Measurements from ENCODE around the gene COG1.
A peak's percentile ranks its signal among the peaks of the same experiment; 100 is the strongest.

COG1 gene

GRCh38 chr17:73151916-73152632 is 40.8 kb upstream of the COG1 start:
- Histone ChIP-seq H3K27ac (no peak overlapping the region), H2AFZ (no peak overlapping the region), H3K36me3 (ENCODE audit: control insufficient read depth, insufficient read depth, low read length) (no peaks in the 10 kb centered on the region), H3K4me3 (ENCODE audit: low read depth, low read length) (no peak overlapping the region), H3K9ac (no peak overlapping the region), H3K79me2 (no peaks in the 10 kb centered on the region), H3K9me3 (ENCODE audit: control insufficient read depth, low read length) (no peaks in the 10 kb centered on the region), H3K27me3 (ENCODE audit: control insufficient read depth, insufficient read depth, low read length) (no peaks in the 10 kb centered on the region), H3K4me2 (ENCODE audit: low read length) (no peak overlapping the region), H3K4me1 (no peaks in the 10 kb centered on the region)
- no peak for TF ChIP-seq CTCF (IDR thresholded peaks at IDR 0.05)

DNA sequence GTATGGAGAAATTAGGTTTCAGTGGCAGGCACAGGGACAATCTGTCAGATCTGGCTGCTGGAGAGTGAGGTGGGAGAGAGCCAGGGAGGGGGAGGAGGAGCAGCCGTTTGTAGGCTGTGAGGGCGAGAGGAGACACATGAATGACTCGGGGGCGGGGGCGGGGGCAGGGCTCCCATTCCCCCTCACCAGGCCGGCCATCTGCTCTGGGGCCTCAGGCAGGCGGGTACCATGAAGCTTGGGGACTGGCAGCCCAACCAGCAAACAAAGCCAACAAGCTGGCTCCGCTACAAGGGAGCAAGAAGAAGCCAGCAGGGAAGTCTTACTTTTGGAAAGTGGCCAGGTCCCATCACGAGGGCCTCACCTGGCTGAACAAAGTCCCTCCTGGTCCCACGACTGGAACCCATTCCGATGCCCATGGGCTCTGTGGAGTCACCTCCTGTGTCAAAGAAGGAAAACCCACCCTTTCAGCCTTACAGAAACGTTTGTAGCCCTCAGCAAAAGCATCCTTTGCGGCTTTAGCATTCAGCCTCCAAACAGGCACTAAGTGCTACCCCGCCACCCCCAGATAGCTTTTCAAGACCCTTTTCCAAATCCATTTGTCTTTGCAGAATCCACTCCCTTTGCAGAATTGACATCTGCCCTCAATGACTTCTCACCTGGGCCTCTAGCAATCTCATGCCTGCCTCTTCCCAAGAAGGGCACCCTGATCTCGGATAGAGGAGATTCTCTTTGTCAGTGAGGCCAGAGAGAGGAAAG is 37.3 kb upstream of the COG1 start:
- no peaks in the 10 kb centered on the region for H3K9me3 ChIP-seq (ENCODE audit: control insufficient read depth, low read length)
- no peaks in the 10 kb centered on the region for H3K27me3 ChIP-seq (ENCODE audit: control insufficient read depth, insufficient read depth, low read length)
- H3K4me3 ChIP-seq (ENCODE audit: low read depth, low read length) = no peak overlapping the region
- H3K4me2 ChIP-seq (ENCODE audit: low read length) = no peak overlapping the region
- TF ChIP-seq CTCF (IDR thresholded peaks at IDR 0.05) = no peak
- H3K27ac ChIP-seq = no peak overlapping the region
- H3K36me3 ChIP-seq (ENCODE audit: control insufficient read depth, insufficient read depth, low read length) = no peaks in the 10 kb centered on the region
- H3K79me2 ChIP-seq = no peaks in the 10 kb centered on the region
- H3K4me1 ChIP-seq = no peaks in the 10 kb centered on the region
- H3K9ac ChIP-seq = no peak overlapping the region
- H2AFZ ChIP-seq = peak overlapping the region; percentile 88

GRCh38 chr17:73156166-73156840 is 36.6 kb upstream of the COG1 start:
- Histone ChIP-seq H3K4me3 (ENCODE audit: low read depth, low read length) (no peak overlapping the region), H3K79me2 (no peaks in the 10 kb centered on the region), H3K27ac (no peak overlapping the region), H3K4me2 (ENCODE audit: low read length) (no peak overlapping the region), H3K9me3 (ENCODE audit: control insufficient read depth, low read length) (no peaks in the 10 kb centered on the region), H3K9ac (no peak overlapping the region), H3K4me1 (no peaks in the 10 kb centered on the region), H3K27me3 (ENCODE audit: control insufficient read depth, insufficient read depth, low read length) (no peaks in the 10 kb centered on the region), H2AFZ (peak overlapping the region; percentile 88), H3K36me3 (ENCODE audit: control insufficient read depth, insufficient read depth, low read length) (no peaks in the 10 kb centered on the region)
- TF ChIP-seq CTCF (IDR thresholded peaks at IDR 0.05) = peak; percentile 63

DNA sequence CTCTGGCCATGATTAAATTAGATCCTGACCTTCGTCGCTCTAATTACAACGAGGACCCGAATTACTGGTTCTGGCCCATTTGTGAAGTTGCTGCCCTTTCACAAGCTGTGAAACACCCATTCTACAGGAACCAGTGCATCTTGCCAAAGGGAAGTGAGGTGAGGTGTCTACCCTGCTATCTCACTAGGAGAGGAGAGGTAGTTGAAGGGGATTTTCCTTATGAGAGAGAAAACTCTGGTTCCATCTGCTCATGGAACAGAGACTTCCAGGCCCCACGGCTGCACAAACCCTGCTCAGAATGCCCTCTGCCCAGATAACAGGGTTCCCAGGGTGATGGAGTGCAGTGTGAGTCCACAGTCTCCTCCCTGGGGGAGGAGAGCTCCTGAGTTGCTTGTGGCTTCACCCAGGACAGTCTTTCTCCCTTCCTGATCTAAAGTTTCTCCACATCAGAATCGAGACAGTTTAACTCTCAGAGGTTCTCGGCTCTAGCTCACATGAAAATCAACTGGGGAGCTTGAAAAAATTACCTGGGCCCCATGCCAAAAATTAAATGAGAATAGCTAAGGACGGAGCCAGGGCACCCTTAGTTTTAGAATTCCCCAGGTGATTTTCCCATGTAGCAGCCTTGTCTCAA is 35.9 kb upstream of the COG1 start:
- no peak overlapping the region for H3K9ac ChIP-seq
- no peak overlapping the region for H3K27ac ChIP-seq
- no peak for TF ChIP-seq CTCF (IDR thresholded peaks at IDR 0.05)

More for the DNA sequence above, 35.9 kb upstream of the COG1 start:
- no peak overlapping the region for H2AFZ ChIP-seq
- no peaks in the 10 kb centered on the region for H3K36me3 ChIP-seq (ENCODE audit: control insufficient read depth, insufficient read depth, low read length)
- no peaks in the 10 kb centered on the region for H3K9me3 ChIP-seq (ENCODE audit: control insufficient read depth, low read length)
- no peaks in the 10 kb centered on the region for H3K4me1 ChIP-seq
- no peak overlapping the region for H3K4me2 ChIP-seq (ENCODE audit: low read length)
- no peak overlapping the region for H3K4me3 ChIP-seq (ENCODE audit: low read depth, low read length)
- no peaks in the 10 kb centered on the region for H3K79me2 ChIP-seq
- H3K27me3 ChIP-seq (ENCODE audit: control insufficient read depth, insufficient read depth, low read length) = no peaks in the 10 kb centered on the region
